ENCODE data around the gene PFN2.

The PFN2 gene, protein sequence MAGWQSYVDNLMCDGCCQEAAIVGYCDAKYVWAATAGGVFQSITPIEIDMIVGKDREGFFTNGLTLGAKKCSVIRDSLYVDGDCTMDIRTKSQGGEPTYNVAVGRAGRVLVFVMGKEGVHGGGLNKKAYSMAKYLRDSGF

GRCh38 chr3:149970716-149971402 lies at the start of gene PFN2:
TSS of gene PFN2 (minus strand) at chr3:149970895. CDS start at chr3:149970856, 39 bp downstream.
- no peaks in the 10 kb centered on the region for H3K79me2 ChIP-seq (ENCODE audit: insufficient read depth, low read length)
- no peaks in the 10 kb centered on the region for H3K9me2 ChIP-seq (replicated peaks; ENCODE audit: insufficient read depth, low read length)
- TF ChIP-seq EZH2phosphoT487 (conservative IDR thresholded peaks at IDR 0.05; ENCODE audit: low read length): no peak
- TF ChIP-seq, protein P1, sequence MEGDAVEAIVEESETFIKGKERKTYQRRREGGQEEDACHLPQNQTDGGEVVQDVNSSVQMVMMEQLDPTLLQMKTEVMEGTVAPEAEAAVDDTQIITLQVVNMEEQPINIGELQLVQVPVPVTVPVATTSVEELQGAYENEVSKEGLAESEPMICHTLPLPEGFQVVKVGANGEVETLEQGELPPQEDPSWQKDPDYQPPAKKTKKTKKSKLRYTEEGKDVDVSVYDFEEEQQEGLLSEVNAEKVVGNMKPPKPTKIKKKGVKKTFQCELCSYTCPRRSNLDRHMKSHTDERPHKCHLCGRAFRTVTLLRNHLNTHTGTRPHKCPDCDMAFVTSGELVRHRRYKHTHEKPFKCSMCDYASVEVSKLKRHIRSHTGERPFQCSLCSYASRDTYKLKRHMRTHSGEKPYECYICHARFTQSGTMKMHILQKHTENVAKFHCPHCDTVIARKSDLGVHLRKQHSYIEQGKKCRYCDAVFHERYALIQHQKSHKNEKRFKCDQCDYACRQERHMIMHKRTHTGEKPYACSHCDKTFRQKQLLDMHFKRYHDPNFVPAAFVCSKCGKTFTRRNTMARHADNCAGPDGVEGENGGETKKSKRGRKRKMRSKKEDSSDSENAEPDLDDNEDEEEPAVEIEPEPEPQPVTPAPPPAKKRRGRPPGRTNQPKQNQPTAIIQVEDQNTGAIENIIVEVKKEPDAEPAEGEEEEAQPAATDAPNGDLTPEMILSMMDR (IDR thresholded peaks at IDR 0.05; ENCODE audit: insufficient read depth, low read length, poor library complexity, severe bottlenecking): no peak
- no peaks in the 10 kb centered on the region for H3K9me3 ChIP-seq (ENCODE audit: insufficient read depth, low read length)
- H3K9ac ChIP-seq (ENCODE audit: low read length): peak within 1 kb of the TSS; percentile 76
- H3K4me3 ChIP-seq (ENCODE audit: insufficient read depth, low read length, poor library complexity, severe bottlenecking): peak within 1 kb of the TSS; percentile 89
- H3K4me2 ChIP-seq (ENCODE audit: low read depth, low read length, poor library complexity, severe bottlenecking): peak within 1 kb of the TSS; percentile 65
- no peak within 1 kb of the TSS for H3K27ac ChIP-seq (ENCODE audit: low read depth, low read length)
- H3K36me3 ChIP-seq (ENCODE audit: low read length): no peaks in the 10 kb centered on the region
- peaks cover 30% of the 10 kb centered on the region; the same call in 1 of the 2 replicates for H3F3A ChIP-seq (ENCODE audit: insufficient read depth)
- H4K20me1 ChIP-seq (ENCODE audit: low read depth, low read length): no peaks in the 10 kb centered on the region
- H3K27me3 ChIP-seq (ENCODE audit: low read length): no peaks in the 10 kb centered on the region
- H2AFZ ChIP-seq (ENCODE audit: low read depth, low read length, severe bottlenecking): peak within 1 kb of the TSS; percentile 95

GRCh38 chr3:150015901-150016300 lies 45.2 kb upstream of the PFN2 start:
- H3K4me3 ChIP-seq (ENCODE audit: insufficient read depth, low read length, poor library complexity, severe bottlenecking): no peak overlapping the region
- no peaks in the 10 kb centered on the region for H4K20me1 ChIP-seq (ENCODE audit: low read depth, low read length)
- no peak overlapping the region for H2AFZ ChIP-seq (ENCODE audit: low read depth, low read length, severe bottlenecking)
- H3K36me3 ChIP-seq (ENCODE audit: low read length): no peaks in the 10 kb centered on the region
- H3K4me2 ChIP-seq (ENCODE audit: low read depth, low read length, poor library complexity, severe bottlenecking): no peak overlapping the region
- no peak overlapping the region for H3K9ac ChIP-seq (ENCODE audit: low read length)
- no peaks in the 10 kb centered on the region for H3K9me2 ChIP-seq (replicated peaks; ENCODE audit: insufficient read depth, low read length)
- no peak overlapping the region for H3K27ac ChIP-seq (ENCODE audit: low read depth, low read length)
- no peaks in the 10 kb centered on the region for H3F3A ChIP-seq (ENCODE audit: insufficient read depth)
- H3K27me3 ChIP-seq (ENCODE audit: low read length): no peaks in the 10 kb centered on the region
- TF ChIP-seq EZH2phosphoT487 (conservative IDR thresholded peaks at IDR 0.05; ENCODE audit: low read length): no peak
- TF ChIP-seq, protein P1 (IDR thresholded peaks at IDR 0.05; ENCODE audit: insufficient read depth, low read length, poor library complexity, severe bottlenecking): no peak
- H3K79me2 ChIP-seq (ENCODE audit: insufficient read depth, low read length): no peaks in the 10 kb centered on the region
- no peaks in the 10 kb centered on the region for H3K9me3 ChIP-seq (ENCODE audit: insufficient read depth, low read length)

- H4K20me1 ChIP-seq (ENCODE audit: low read depth, low read length): no peaks in the 10 kb centered on the region
- no peak overlapping the region for H3K27ac ChIP-seq (ENCODE audit: low read depth, low read length)
- no peaks in the 10 kb centered on the region for H3K79me2 ChIP-seq (ENCODE audit: insufficient read depth, low read length)
- no peak overlapping the region for H3K4me2 ChIP-seq (ENCODE audit: low read depth, low read length, poor library complexity, severe bottlenecking)
- no peaks in the 10 kb centered on the region for H3F3A ChIP-seq (ENCODE audit: insufficient read depth)
- TF ChIP-seq, protein P1 (IDR thresholded peaks at IDR 0.05; ENCODE audit: insufficient read depth, low read length, poor library complexity, severe bottlenecking): no peak
- no peak for TF ChIP-seq EZH2phosphoT487 (conservative IDR thresholded peaks at IDR 0.05; ENCODE audit: low read length)
- H3K36me3 ChIP-seq (ENCODE audit: low read length): no peaks in the 10 kb centered on the region
- H3K27me3 ChIP-seq (ENCODE audit: low read length): no peaks in the 10 kb centered on the region
- no peaks in the 10 kb centered on the region for H3K9me3 ChIP-seq (ENCODE audit: insufficient read depth, low read length)
- no peak overlapping the region for H2AFZ ChIP-seq (ENCODE audit: low read depth, low read length, severe bottlenecking)
- H3K9me2 ChIP-seq (replicated peaks; ENCODE audit: insufficient read depth, low read length): no peaks in the 10 kb centered on the region
- H3K4me3 ChIP-seq (ENCODE audit: insufficient read depth, low read length, poor library complexity, severe bottlenecking): no peak overlapping the region
- H3K9ac ChIP-seq (ENCODE audit: low read length): no peak overlapping the region
Observed at GRCh38 chr3:150014782-150015181, 44.1 kb upstream of the PFN2 start.

Measured in SU-DHL-6 (cell line).